Measurements from ENCODE around the gene PROM1. TPM values are rescaled to one million over a fixed set of nuclear protein-coding genes. Genes with fewer than 3 reads are reported as not detected.

The PROM1 gene
- total and polyA plus RNA-seq, 2 experiments from 2014 or later, result 14.3 to 30.8 TPM

GRCh38 chr4:16066586-16067128 lies 17.2 kb downstream of the PROM1 start:
- Histone ChIP-seq H3K27ac (no peak overlapping the region), H3K79me2 (peaks cover 6% of the 10 kb centered on the region), H3K4me2 (no peak overlapping the region), H3K9me2 (replicated peaks; ENCODE audit: insufficient read depth) (no peaks in the 10 kb centered on the region), H3K4me1 (ENCODE audit: insufficient read depth) (no peaks in the 10 kb centered on the region), H3K27me3 (no peaks in the 10 kb centered on the region), H4K20me1 (ENCODE audit: insufficient read depth, poor library complexity, severe bottlenecking) (no peaks in the 10 kb centered on the region), H3K36me3 (replicated peaks; ENCODE audit: insufficient read depth, low read depth) (no peaks in the 10 kb centered on the region), H3K4me3 (no peak overlapping the region), H2AFZ (no peak overlapping the region), H3K9me3 (ENCODE audit: low read depth) (no peaks in the 10 kb centered on the region)
- WGBS (ENCODE audit: low lambda C conversion rate, missing lambda C conversion rate), result 60% methylated on average over 7 of the region's 7 CpGs
- no peak for TF ChIP-seq CTCF (IDR thresholded peaks at IDR 0.05; ENCODE audit: poor library complexity)
- TF ChIP-seq EZH2phosphoT487 (IDR thresholded peaks at IDR 0.05; ENCODE audit: low read depth, severe bottlenecking, unreplicated experiment), result no peak
- no peak for TF ChIP-seq EZH2 (IDR thresholded peaks at IDR 0.05; ENCODE audit: borderline replicate concordance)
- no peak for DNase-seq (ENCODE audit: low spot score)

GRCh38 chr4:16065066-16065465 lies 18.8 kb downstream of the PROM1 start:
- 89% methylated on average over 1 of the region's 1 CpG for WGBS (ENCODE audit: low lambda C conversion rate, missing lambda C conversion rate)
- Histone ChIP-seq H3K36me3 (replicated peaks; ENCODE audit: insufficient read depth, low read depth) (no peaks in the 10 kb centered on the region), H3K9me2 (replicated peaks; ENCODE audit: insufficient read depth) (no peaks in the 10 kb centered on the region), H3K27ac (no peak overlapping the region), H3K4me2 (no peak overlapping the region), H3K79me2 (peaks cover 6% of the 10 kb centered on the region), H3K27me3 (no peaks in the 10 kb centered on the region), H3K4me1 (ENCODE audit: insufficient read depth) (no peaks in the 10 kb centered on the region), H4K20me1 (ENCODE audit: insufficient read depth, poor library complexity, severe bottlenecking) (no peaks in the 10 kb centered on the region), H3K9me3 (ENCODE audit: low read depth) (no peaks in the 10 kb centered on the region), H2AFZ (no peak overlapping the region), H3K4me3 (no peak overlapping the region)
- TF ChIP-seq CTCF (IDR thresholded peaks at IDR 0.05; ENCODE audit: poor library complexity) (no peak), EZH2phosphoT487 (IDR thresholded peaks at IDR 0.05; ENCODE audit: low read depth, severe bottlenecking, unreplicated experiment) (no peak), EZH2 (IDR thresholded peaks at IDR 0.05; ENCODE audit: borderline replicate concordance) (no peak)
- no peak for DNase-seq (ENCODE audit: low spot score)

- H3K79me2 ChIP-seq, result peaks cover 6% of the 10 kb centered on the region
- no peaks in the 10 kb centered on the region for H3K4me1 ChIP-seq (ENCODE audit: insufficient read depth)
- H4K20me1 ChIP-seq (ENCODE audit: insufficient read depth, poor library complexity, severe bottlenecking), result no peaks in the 10 kb centered on the region
- H3K9me3 ChIP-seq (ENCODE audit: low read depth), result no peaks in the 10 kb centered on the region
- no peak overlapping the region for H3K4me3 ChIP-seq
- H2AFZ ChIP-seq, result no peak overlapping the region
- WGBS (ENCODE audit: low lambda C conversion rate, missing lambda C conversion rate), result 81% methylated on average over 2 of the region's 2 CpGs
- no peak for DNase-seq (ENCODE audit: low spot score)
- no peak overlapping the region for H3K4me2 ChIP-seq
- no peaks in the 10 kb centered on the region for H3K9me2 ChIP-seq (replicated peaks; ENCODE audit: insufficient read depth)
- H3K27ac ChIP-seq, result no peak overlapping the region
- TF ChIP-seq EZH2phosphoT487 (IDR thresholded peaks at IDR 0.05; ENCODE audit: low read depth, severe bottlenecking, unreplicated experiment) (no peak), EZH2 (IDR thresholded peaks at IDR 0.05; ENCODE audit: borderline replicate concordance) (no peak), CTCF (IDR thresholded peaks at IDR 0.05; ENCODE audit: poor library complexity) (no peak)
- no peaks in the 10 kb centered on the region for H3K36me3 ChIP-seq (replicated peaks; ENCODE audit: insufficient read depth, low read depth)
- no peaks in the 10 kb centered on the region for H3K27me3 ChIP-seq
Measured at GRCh38 chr4:16062601-16063000, 21.2 kb downstream of the PROM1 start.
